Activated T-cell treated with anti-CD3 and anti-CD28 coated beads, Interleukin-2, amount 50 U/mL, for 48 hours (primary cell): ENCODE measurements around the gene RAB3C.
"Not testable (repeated sequence)": the region's sequence is repeated elsewhere in the genome, so short reads cannot be mapped to it uniquely, and the experiment has no call there.

Source experiments
- DNase-seq, 2 experiments: peaks; one replicate each; pipeline ENCODE4 v3.0.0-alpha.2; 2020

Gene RAB3C

DNA sequence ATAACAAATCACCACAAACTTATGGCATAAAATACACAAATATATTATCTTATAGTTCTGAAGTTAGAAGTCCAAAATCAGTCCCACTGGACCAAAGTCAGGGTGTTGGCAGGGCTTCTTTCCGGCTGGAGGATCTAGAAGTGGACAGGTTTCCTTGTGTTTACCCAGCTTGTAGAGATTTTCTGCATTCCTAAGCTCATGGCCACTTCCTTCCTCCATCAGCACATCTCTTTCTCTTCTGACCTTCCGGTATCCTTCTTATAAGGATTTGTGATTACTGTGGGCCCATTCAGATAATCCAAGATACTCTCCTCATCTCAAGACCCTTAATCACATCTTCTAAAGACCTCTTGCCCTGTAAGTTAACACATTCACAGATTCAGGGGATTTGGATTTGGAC, 97.6 kb downstream of the RAB3C start:
- no peak for DNase-seq

DNA sequence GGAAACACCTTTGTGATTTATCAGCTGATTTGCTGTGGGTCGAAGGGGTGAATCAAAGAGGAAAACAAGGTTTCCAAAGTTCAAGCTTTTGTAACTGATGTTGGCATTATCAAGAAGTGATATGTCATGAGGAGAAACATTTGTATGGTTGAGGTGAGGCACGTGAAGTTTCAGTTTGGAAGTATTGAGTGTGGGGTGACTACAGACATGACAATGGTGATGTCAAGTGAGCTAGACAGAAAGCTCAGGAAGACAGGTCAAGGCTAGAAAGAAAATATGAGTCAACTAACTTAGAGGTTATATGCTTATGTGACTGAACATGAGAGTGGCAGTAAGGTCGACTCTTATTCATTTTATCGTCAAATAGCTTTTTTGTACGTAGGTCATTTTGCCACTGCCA, 99.1 kb downstream of the RAB3C start:
- DNase-seq: no peak

DNA sequence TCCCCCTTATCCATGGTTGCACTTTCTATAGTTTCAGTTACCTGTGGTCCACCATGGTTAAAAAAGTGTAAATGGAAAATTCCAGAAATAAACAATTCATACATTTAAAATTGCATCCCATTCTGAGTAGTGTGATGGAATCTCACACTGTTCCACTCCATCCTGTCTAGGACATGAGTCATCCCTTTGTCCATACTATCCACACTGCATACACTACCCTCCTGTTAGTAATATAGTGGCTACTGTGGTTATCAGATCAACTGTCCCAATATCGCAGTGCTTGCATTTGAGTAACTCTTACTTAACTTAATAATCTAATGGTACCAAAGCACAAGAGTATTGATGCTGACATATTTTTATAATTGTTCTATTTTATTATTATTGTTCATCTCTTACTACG, 100.7 kb downstream of the RAB3C start:
- DNase-seq: no peak

DNA sequence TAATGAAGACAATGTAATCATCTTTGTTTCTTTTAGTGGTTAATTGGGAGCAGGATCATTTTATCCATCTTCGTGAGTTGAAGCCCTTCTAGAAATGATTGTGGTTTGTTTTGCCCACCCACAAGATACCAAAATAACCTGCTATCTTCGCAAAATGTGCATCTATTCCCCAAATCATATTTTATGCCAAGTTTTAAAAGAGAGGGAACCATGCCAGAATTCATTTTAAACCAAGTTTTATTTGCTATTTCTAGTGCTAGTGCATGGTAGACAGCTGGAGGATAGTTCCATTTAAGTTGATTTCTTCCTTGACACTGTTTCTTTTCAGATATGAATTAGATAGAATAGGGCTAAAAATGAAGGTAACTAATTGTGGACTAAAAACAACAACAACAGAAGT, 104.2 kb downstream of the RAB3C start:
- no peak for DNase-seq

DNA sequence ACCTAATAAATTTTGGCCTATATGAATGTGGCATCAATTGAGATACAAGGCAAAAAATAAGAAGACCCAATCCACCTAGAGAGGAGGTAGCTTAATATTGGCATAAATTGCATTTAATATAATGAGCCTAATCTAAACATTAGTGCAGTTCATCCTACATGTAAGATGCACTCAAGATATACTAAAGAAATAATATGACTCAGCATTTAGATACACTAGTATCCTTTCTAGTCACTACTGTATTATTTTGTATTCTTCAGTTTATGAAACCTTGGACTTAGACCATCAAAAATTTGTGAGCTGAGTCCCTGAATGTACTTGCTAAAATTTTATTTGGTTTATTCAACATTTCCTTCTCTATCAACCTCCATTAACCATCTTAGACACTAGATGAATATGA, 104.7 kb downstream of the RAB3C start:
- no peak for DNase-seq

DNA sequence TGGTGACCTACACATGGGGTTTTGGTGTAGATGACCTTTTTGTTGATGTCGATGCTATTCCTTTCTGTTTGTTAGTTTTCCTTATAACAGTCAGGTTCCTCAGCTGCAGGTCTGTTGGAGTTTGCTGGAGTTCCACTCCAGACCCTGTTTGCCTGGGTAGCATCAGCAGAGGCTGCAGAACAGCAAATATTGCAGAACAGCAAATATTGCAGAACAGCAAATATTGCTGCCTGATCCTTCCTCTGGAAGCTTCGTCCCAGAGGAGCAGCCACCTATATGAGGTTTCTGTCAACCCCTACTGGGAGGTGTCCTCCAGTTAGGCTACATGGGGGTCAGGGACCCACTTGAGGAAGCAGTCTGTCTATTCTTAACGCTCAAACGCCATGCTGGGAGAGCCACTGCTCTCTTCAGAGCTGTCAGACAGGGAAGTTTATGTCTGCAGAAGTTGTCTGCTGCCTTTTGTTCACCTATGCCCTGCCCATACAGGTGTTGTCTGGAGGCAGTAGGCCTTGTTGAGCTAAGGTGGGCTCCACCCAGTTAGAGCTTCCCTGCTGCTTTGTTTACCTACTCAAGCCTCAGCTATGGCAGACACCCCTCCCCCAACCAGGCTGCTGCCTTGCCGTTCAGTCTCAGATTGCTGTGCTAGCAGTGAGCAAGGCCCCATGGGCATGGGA, 116.3 kb downstream of the RAB3C start:
- not testable (repeated sequence) for DNase-seq

DNA sequence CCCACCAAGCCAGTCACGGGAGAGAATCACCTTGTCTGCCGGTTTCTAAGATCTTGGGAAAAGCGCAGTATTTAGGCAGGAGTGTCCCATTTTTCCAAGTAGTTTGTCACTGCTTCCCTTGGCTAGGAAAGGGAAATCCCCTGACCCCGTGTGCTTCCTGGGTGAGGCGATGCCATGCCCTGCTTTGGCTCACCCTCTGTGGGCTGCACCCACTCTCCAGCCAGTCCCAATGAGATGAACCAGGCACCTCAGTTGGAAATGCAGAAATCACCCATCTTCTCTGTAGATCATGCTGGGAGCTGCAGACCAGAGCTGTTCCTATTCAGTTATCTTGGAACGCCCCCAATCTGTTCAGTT, 116.9 kb downstream of the RAB3C start:
- no peak for DNase-seq

DNA sequence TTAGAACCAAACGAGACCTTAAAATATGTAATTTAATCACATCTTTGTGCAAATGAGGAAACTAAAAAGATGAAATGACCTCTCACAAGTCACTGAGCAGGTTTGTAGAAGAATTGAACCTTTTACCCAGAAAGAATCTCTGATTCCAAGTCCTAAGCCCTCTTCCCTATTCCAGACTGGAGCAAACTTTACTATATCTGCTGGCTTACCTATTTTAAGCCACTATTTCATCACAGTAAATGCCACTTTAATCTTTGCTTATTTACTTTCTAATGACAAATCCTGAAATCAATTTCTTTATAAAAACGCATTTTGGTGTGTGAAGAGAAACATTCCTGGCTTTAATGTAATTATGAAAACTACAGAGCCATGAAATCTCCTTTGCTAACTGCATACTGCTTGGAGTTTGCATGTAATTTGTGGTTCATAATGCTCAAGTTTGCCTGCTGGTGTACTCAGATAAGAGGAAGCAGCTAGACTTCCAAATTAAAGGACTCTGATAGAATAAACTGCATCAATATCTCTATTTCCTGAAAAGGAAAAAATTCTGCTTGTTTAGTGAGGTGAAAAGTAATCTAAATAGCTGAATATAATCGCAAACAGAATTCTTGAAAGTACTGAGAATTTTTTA, 121.2 kb downstream of the RAB3C start:
- DNase-seq: no peak

DNA sequence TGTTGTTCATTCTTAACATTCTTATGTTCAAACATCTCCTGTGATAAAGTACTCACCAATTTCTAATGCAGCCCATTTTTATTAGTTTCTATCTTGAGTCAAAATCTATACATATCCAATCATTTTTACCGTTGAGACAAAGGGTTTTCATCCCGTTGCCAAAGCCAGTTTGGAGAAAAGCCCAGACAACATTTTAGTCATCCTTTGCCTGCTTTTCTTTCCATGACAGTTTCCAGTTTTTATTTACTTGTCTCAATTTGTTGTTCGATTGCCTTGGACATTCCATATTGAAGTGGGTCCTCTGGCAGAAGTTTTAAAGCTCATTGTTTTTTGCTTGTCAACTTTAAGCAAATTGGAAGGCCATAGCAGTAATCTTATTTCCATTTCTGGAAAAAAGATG, 123.9 kb downstream of the RAB3C start:
- no peak for DNase-seq

DNA sequence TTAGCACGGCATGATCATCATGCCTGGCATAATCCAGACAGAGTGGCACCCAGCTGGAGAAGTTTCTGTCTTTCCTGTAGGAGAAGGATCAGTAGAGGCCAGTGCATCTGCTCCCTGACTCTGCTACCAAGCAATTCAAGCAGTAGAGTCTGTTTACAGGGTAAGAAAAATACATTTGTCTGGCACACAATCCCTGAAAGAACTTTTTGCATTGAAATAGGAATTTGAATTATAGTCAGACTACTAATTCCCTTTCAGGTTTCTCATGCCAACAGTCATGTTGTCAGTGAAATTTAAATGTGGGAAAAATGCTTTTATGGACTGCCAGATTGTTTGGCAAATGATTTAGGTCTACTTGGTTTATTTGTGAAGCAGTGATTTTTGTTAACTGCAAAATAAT, 125.6 kb downstream of the RAB3C start:
- no peak for DNase-seq

DNA sequence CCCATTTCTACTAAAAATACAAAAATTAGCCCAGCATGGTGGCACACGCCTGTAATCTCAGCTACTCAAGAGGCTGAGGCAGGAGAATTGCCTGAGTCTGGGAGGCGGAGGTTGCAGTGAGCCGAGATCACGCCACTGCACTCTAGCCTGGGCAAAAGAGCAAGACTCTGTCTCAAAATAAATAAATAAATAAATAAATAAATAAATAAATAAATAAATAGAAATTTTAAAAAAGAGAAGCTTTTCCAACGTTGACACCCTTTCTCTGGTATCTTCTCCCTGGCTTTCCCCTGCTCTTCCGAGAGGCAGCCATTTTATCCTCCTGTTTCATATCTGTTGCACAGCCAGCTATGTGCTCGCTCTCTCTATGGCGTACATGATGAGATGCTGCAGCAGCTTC, 127.5 kb downstream of the RAB3C start:
- DNase-seq: not testable (repeated sequence)

DNA sequence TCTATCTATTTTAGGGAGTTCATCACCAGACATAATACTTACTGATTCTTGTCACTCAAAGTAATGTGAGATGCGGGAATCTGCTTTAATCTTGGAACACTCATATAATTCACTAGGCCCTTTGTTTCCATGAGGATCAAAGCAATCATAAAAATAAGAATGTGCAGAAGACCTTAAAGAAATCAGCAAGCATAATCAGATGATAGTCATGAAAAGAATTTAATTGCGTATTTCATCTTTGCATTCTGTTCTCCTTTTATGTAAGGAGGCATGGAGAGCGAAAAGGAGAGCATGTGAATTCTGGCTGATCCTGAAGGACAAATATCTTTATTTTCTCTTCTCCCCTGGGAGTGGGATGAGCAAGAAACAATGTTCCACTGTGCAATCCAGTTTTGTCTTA, 128.0 kb downstream of the RAB3C start:
- DNase-seq: no peak

DNA sequence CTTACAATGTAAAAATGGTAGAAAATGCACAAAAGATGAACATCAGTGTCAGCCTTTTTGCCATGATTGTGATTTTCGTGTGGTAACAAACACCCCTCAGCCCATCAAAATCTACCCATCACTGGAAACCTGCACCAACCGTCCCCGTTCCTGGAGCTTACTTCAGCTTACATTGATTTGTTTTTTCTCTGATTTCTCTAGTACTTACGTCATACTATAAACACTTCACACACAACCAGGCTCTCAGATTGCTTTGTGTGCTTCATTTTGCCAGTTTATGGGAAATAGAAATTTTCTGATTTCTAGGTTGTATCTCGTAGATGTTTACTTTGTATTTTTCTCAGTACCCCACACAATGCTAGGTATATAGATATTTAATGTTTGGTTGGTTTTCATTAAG, 129.1 kb downstream of the RAB3C start:
- DNase-seq: no peak

DNA sequence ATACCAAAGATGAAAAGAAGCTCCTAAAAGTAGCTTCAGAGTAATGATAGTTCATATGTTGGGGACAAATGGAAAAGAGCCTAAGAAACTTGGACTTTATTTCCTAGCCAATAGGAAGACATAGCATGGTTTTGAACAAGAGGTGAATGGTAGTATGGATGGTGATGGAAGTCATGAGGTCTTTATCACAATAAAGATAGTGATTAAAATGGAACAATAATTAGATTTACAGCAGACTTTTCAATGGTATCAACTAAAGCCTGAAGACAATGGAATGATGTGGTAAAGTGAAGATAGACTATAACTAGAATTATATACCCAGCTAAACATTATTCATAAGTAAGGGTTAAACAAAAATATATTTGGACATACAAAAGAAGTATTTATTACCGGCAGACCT, 131.2 kb downstream of the RAB3C start:
- no peak for DNase-seq

DNA sequence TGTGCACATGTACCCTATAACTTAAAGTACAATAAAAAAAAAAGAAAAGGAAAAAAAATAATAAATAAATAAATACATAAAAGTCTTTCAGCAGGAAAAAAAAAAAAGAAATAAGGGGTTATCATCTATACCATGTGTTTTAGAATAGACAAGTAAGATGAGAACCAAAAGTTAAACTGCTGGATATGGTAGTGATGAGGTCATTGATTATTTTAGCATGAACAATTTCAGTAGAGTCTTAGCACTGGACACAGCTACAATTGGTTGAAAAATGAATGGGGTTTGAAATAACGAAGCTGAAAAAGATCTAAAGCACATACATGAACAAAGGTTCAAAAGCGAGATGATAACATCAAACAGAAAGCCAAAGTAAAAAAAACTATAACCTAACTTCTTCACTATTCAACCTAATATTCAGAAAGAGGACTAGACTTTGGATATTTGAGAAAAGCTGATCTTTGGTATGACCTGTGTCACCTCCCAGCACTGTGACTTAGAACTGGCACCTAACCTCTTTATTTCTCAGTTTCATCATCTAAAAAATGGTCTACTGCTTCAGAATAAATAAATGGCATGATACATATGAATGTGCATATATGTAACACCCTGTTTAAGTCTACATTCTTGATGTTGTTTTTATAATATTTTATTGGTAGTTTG, 133.3 kb downstream of the RAB3C start:
- DNase-seq: no peak

DNA sequence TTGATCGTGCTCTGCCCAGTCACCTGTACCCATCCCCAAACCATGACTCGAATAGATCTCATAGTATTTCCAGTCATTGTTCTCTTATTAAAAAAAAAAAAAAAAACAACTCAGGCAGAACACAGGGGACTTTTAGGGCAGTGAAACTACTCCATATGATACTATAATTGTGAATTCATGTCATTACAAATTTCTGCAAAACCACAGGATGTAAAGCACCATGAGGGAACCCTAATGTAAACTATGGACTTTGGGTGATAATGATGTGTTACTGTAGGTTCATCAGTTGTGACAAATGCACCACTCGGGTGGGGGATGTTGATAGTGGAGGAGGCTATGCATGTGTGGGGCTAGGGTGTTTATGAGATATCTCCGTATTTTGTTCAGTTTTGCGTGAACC, 133.8 kb downstream of the RAB3C start:
- DNase-seq: no peak

DNA sequence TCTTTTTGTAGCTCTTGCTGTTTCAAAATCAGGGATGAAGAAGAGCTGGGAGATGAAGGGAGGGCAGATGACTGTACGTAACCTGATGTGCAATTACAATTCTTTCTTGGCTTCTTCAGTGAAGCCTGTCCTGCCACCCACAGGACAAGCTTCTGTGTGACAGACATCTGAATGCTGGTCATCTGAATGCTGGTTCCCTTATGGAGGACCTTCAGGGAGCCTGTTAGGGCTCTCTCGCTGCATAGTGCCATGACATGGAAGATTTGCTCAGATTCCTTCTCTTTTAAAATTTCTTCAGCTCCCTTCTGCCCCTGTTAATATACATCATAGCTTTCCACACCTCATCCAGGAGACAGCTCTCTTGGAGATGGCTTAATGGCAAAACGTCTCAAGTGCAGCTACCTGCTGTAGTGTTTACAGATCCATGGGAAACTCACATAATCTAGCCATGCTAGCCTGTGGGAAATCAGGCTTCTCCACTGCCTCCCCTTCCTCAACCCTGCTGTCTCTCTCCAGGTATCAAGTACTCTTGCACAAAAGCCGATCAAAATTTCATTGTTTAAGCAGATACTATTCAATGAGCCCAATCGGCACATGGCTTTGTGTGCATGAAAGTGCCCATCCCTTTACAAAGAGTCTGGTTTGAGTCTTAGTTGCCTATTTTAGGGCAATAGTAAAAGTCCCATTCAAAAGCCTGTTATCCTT, 134.6 kb downstream of the RAB3C start:
- DNase-seq: no peak

DNA sequence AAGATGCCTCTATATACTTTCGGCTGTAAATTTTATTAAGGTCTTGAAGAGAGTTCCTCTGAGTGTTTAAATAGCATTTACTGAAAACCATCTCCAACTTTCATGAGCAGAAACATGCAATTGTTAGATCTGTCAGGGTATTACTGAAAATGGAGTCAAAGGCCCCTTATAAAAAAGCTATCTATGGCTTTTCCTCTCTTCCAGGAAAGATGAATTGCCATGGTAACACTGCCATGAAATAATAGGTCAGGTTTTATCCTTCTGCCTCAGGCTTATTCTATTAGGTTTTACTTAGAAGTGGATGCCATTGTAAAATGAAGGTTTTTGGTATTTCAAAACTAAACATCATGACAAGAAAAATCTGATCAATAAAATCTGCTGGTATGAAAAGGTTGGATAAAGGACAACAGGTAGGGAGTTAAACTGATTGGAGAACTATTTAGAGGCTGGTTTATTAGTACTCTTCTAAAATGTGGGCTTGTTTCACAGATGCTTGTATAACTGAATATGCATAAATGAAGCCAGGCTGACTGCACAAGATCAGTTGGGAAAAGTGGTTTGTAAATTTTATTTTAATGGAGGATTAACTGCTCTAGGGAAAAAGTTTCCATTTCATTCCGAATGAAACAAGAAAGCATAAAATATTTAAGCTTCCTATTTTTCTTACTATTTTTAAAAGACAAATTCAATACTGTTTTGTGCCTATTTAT, 135.5 kb downstream of the RAB3C start:
- no peak for DNase-seq

DNA sequence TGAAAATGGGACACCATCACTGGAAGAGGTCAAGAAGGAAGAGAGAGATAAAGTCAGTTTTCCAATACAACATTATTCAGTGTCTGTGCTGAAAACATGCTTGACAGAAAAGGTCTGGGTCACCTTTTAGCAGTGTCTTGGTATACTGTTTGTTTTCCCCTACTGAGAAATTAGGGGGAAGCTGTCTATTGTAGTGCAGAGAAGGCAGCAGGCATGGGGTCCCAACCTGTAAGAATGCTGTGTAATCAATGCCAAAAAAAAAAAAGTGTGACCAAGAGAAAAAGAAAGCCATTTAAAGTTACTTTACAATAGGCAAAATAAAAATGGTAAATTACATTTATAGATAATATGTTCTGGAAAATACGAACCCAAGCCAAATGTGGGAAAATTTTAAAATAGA, 139.3 kb downstream of the RAB3C start:
- DNase-seq: no peak

DNA sequence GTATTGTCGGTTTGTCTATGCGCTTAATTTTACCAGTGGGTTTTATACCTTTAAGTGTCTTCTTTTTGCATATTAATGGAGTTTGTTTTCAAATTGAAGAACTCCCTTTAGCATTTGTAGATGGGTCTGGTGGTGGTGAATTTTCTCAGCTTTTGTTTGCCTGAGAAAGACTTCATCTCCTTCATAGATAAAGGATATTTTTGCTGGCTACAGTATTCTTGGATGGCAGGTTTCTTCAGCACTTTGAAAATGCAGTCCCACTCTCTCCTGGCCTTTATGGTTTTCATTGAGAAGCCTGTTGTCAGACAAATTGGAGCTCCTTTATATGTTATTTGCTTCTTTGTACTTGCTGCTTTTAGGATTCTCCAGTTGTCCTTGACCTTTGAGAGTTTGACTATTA, 142.1 kb downstream of the RAB3C start:
- no peak for DNase-seq

DNA sequence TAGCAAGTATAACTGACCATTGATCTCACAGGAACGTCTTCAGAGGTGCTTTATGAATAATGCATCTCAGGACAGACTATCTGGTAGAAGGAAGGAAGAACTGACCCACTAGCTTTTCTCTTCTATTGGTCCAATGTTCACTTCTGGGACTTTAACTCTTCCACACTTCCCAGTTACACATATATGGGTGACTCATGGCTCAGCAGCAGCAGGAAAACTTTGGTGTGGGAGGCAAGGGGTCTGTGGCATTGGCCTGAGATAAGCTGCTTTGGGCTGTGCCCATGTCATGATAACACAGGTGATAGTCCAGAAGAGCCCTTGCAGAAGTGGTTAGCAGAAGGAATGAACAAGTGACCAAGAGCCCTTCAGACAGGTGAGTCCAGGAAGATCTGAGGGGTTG, 148.8 kb downstream of the RAB3C start:
- no peak for DNase-seq

DNA sequence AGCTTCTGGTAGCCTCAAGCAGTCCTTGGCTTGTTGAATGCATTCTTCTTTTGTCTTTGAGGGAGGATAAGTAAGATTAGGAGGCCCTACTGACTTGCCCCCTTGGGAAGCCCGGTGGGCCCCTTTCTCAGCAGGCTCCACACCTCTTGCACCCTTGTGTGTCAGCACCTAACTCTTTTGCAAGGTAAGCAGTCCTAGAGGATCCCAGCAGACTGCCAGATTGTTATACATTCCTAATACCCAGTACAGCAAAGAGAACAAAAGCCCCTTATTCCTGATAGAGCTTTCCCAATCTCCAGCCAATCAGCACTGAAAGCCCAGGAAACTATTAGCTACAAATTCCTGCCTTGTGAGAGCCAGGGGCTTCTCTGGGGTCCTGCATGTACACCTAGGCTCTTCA, 152.8 kb downstream of the RAB3C start:
- DNase-seq: no peak

DNA sequence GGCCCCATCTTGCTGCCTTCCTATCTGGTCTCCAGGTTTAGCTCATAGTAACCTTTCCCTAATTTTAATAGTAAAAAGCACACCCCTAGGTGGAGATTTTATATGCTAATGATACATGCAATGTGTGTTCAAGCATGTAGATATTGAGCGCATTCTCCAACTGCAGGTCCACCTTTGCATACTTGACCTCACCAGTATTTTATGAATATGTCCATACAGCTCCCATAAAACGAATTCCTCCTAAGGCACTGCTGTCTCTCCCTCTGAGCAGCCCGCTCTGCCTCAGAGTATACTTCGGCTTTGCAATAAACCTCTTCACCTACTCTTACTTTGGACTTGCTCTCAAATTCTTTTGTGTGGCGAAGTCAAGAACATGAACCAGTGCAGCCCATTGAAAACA, 153.3 kb downstream of the RAB3C start:
- no peak for DNase-seq
